Breast epithelium (tissue), 4 donors: ENCODE data around the gene ALPK1. TPM values are rescaled to one million over a fixed set of nuclear protein-coding genes. Genes with fewer than 3 reads are reported as not detected.

ENCODE experiments used
- DNase-seq, 2 donors: peaks; one replicate each; pipeline ENCODE4 v3.0.0-alpha.2; 2019; ENCODE audit warnings: low spot score in 2 of 2
- H3K27ac ChIP-seq, 2 donors: fragments of 200-600 bp; sonication (generic) in 1 of 2; one replicate each; pipeline ENCODE4 v1.5.1; 2016 to 2019; ENCODE audit warnings: mild to moderate bottlenecking in 1 of 2
- H3K27me3 ChIP-seq, 2 donors: fragments of 200-600 bp; sonication (generic) in 1 of 2; one replicate each; pipeline versions ENCODE4 v1.5.1 to v1.6.0; 2017 to 2019; ENCODE audit warnings: control low read depth in 1 of 2, mild to moderate bottlenecking in 1 of 2
- H3K36me3 ChIP-seq: fragments of 200-600 bp; one replicate; pipeline ENCODE4 v1.5.1; 2019
- H3K4me1 ChIP-seq, 2 donors: fragments of 200-600 bp; sonication (generic); one replicate each; pipeline ENCODE4 v1.5.1; 2016 to 2019; ENCODE audit warnings: control low read depth in 1 of 2
- H3K4me3 ChIP-seq, 3 donors: fragments of 200-600 bp; sonication (generic); 1 replicate in 2 of 3; 2 replicates in 1 of 3; pipeline ENCODE4 v1.5.1; 2016 to 2019; ENCODE audit warnings: mild to moderate bottlenecking in 3 of 3, moderate library complexity in 2 of 3
- H3K9me3 ChIP-seq, 2 donors: fragments of 200-600 bp; sonication (generic) in 1 of 2; one replicate each; pipeline ENCODE4 v1.5.1; 2016 to 2019; ENCODE audit warnings: control low read depth in 1 of 2
- CTCF ChIP-seq, 3 donors: fragments of 450-650 bp; IDR thresholded peaks; one replicate each; pipeline ENCODE4 v1.5.1; 2016 to 2017; ENCODE audit warnings: antibody characterized with exemption in 3 of 3, mild to moderate bottlenecking in 3 of 3, moderate library complexity in 3 of 3
- POLR2A ChIP-seq: fragments of 450-650 bp; IDR thresholded peaks from one replicate; pipeline ENCODE4 v1.6.1; 2016; ENCODE audit warnings: antibody characterized with exemption, mild to moderate bottlenecking, moderate library complexity
- POLR2AphosphoS5 ChIP-seq, 3 donors: sonication (generic); formaldehyde crosslinking; IDR thresholded peaks; one replicate each; pipeline ENCODE4 v1.6.1; 2017; ENCODE audit warnings: antibody characterized with exemption in 3 of 3
- intact Hi-C: fragments of 100-400 bp; cut with DNase I; formaldehyde crosslinking; loops from one replicate; pipeline ENCODE4 v1.15.1; 2023; ENCODE audit warnings: low total_unique reads
- total RNA-seq, 3 donors: library from RNA; depleted of rRNA; stranded (reverse); fragments of >200 nt; gene quantifications; one replicate each; pipeline ENCODE4 v1.1.0, GENCODE V29; 2016

Gene ALPK1
- total RNA-seq, 3 donors from 2014 or later: 20.5 to 59.3 (median 53.3) TPM

- Histone ChIP-seq H3K27me3 (no peaks in the 10 kb centered on the region), H3K36me3 (no peaks in the 10 kb centered on the region), H3K9me3 (no peaks in the 10 kb centered on the region), H3K27ac (peak overlapping the region; percentile 49 to 63), H3K4me3 (no peak overlapping the region), H3K4me1 (peaks cover 0 to 10% of the 10 kb centered on the region in 2 donors)
- no peak for DNase-seq
- intact Hi-C loops: no loop called here
- no peak for TF ChIP-seq POLR2AphosphoS5 (IDR thresholded peaks at IDR 0.05)
- no peak for TF ChIP-seq POLR2A
- TF ChIP-seq CTCF (IDR thresholded peaks at IDR 0.05): no peak
Measured at GRCh38 chr4:112276113-112276512, 21.1 kb upstream of the ALPK1 start.

GRCh38 chr4:112277220-112277619 lies 19.9 kb upstream of the ALPK1 start:
- Histone ChIP-seq H3K9me3 (no peaks in the 10 kb centered on the region), H3K36me3 (no peaks in the 10 kb centered on the region), H3K4me3 (no peak overlapping the region), H3K4me1 (peaks cover 0 to 10% of the 10 kb centered on the region in 2 donors), H3K27me3 (no peaks in the 10 kb centered on the region), H3K27ac (peak overlapping the region in 1 of 2 donors; percentile 63)
- TF ChIP-seq POLR2A (no peak), CTCF (IDR thresholded peaks at IDR 0.05) (no peak), POLR2AphosphoS5 (IDR thresholded peaks at IDR 0.05) (no peak)
- intact Hi-C loops: no loop called here
- peak in 1 of 2 donors; percentile 51 for DNase-seq

- H3K9me3 ChIP-seq: no peaks in the 10 kb centered on the region
- no peak overlapping the region for H3K4me3 ChIP-seq
- no peaks in the 10 kb centered on the region for H3K36me3 ChIP-seq
- no peak for DNase-seq
- TF ChIP-seq POLR2A: no peak
- TF ChIP-seq CTCF (IDR thresholded peaks at IDR 0.05): no peak
- intact Hi-C loops: no loop called here
- peak overlapping the region; percentile 1 to 63 for H3K27ac ChIP-seq
- peaks cover 0 to 10% of the 10 kb centered on the region in 2 donors for H3K4me1 ChIP-seq
- H3K27me3 ChIP-seq: no peaks in the 10 kb centered on the region
Measured at GRCh38 chr4:112277705-112278448, 19.3 kb upstream of the ALPK1 start.

- Histone ChIP-seq H3K9me3 (no peaks in the 10 kb centered on the region), H3K4me3 (peak overlapping the region in 2 of 3 donors; percentile 26 to 36), H3K27ac (peak overlapping the region; percentile 29 to 63), H3K4me1 (peaks cover 0 to 10% of the 10 kb centered on the region in 2 donors), H3K27me3 (no peaks in the 10 kb centered on the region), H3K36me3 (no peaks in the 10 kb centered on the region)
- intact Hi-C loops: no loop called here
- no peak for TF ChIP-seq POLR2A
- DNase-seq: no peak
Measured at GRCh38 chr4:112279025-112279881, 17.9 kb upstream of the ALPK1 start.

GRCh38 chr4:112279882-112280315 lies 17.3 kb upstream of the ALPK1 start:
- TF ChIP-seq POLR2A: no peak
- no peak for TF ChIP-seq POLR2AphosphoS5 (IDR thresholded peaks at IDR 0.05)
- TF ChIP-seq CTCF (IDR thresholded peaks at IDR 0.05): no peak
- Histone ChIP-seq H3K36me3 (no peaks in the 10 kb centered on the region), H3K27me3 (no peaks in the 10 kb centered on the region), H3K4me3 (peak overlapping the region in 2 of 3 donors; percentile 26 to 36), H3K27ac (peak overlapping the region in 1 of 2 donors; percentile 29), H3K9me3 (no peaks in the 10 kb centered on the region), H3K4me1 (peaks cover 0 to 10% of the 10 kb centered on the region in 2 donors)
- no peak for DNase-seq
- intact Hi-C loops: no loop called here
